HFF-Myc (cell line): ENCODE data around the gene PLEKHG3.

Experiments
- DNase-seq: peaks from one replicate; pipeline ENCODE4 v3.0.0-alpha.2; 2011; ENCODE audit warnings: low read depth; ENCODE audit errors: extremely low read depth
- H3K4me3 ChIP-seq: replicated peaks from 2 replicates; pipeline ENCODE4 v1.5.1; 2011; ENCODE audit warnings: low read depth, mild to moderate bottlenecking, control low read depth, low read length
- TF ChIP-seq, protein P1 (sequence below): IDR thresholded peaks from 2 replicates; pipeline ENCODE4 v1.5.1; 2012; ENCODE audit warnings: mild to moderate bottlenecking, low read depth, low read length, control low read depth; ENCODE audit errors: missing control alignments

The PLEKHG3 gene

DNA sequence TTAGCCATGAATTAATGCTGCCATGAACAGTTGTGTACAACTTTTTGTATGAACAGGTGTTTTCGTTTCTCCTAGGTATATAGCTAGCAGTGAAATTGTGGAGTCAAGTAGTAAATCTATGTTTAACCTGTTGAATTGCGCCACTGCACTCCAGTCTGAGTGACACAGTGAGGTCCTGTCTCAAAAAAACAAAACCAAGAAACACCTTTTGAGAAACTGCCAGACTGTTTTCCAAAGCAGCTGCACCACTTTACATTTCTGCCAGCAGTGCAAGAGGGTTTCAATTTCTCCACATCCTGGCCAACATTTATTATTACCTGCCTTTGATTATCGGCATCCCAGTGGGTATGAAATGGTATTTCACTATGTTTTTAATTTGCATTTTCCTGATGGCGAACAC is 3.3 kb upstream of the PLEKHG3 start:
- no peak for DNase-seq
- TF ChIP-seq, protein P1, sequence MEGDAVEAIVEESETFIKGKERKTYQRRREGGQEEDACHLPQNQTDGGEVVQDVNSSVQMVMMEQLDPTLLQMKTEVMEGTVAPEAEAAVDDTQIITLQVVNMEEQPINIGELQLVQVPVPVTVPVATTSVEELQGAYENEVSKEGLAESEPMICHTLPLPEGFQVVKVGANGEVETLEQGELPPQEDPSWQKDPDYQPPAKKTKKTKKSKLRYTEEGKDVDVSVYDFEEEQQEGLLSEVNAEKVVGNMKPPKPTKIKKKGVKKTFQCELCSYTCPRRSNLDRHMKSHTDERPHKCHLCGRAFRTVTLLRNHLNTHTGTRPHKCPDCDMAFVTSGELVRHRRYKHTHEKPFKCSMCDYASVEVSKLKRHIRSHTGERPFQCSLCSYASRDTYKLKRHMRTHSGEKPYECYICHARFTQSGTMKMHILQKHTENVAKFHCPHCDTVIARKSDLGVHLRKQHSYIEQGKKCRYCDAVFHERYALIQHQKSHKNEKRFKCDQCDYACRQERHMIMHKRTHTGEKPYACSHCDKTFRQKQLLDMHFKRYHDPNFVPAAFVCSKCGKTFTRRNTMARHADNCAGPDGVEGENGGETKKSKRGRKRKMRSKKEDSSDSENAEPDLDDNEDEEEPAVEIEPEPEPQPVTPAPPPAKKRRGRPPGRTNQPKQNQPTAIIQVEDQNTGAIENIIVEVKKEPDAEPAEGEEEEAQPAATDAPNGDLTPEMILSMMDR = no peak
- no peak overlapping the region for H3K4me3 ChIP-seq

DNA sequence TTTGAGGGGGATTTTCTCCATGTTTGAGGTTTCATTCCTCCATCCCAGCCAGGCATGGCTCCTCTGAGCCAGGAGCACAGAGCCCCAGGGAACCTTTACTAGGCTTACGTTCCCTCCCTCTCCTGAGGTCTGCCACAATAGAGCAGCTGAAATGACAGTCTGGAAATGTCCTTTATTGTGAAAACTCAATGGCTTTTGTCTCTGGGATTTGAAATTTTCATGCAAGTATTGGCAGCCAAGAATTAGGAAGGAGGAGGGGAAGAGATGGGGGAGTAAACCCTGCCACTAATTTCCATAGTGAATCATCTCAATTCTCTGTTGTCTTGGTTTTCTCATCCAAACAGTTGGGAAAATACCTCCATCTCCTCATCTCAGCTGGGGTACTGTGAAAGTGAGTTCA is 2.6 kb upstream of the PLEKHG3 start:
- TF ChIP-seq, protein P1 = no peak
- DNase-seq = no peak
- no peak overlapping the region for H3K4me3 ChIP-seq

DNA sequence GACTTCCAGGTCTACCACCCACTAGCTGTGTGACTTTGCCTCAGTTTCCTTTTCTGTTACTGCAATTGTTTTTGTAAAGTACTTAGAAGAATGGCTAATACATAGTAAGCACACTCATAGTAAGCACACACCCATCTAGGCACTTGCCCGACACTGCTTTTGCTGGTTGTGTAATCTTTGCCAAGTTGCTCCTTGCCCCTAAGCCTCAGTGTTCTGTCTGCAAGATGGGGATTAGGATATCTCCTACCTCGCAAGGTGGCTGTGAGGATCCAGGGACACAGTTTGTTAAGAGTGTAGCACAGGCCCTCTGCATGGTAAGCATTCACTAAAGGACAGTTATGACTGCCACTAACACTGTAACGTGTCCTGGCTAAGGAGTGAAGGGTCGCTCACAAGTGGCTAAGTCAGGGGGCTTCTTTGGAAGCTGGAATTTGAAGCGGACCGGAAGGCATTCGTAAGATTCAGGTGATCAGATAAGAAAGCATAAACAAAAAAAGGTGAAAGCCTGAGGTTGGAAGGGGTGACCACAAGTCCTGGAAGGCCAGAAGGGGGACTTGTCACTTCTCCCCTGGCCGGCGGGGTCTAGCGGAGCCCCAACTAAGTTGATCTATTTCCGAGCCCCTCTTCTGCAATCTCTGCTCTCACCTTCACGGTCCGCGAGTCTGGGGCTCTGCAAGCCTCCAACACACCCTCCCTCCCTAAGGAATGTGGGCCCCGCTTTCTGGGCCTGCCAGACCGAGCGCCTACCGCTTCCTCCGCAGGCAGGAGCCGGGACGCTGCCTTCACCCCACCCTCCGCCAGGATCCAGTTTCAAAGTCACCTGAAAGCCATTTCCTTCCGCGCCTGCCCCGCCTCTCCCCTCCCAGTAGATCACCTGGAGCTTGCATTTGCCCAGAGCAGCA is 1.5 kb upstream of the PLEKHG3 start:
- no peak overlapping the region for H3K4me3 ChIP-seq
- DNase-seq = no peak
- TF ChIP-seq, protein P1 = no peak

DNA sequence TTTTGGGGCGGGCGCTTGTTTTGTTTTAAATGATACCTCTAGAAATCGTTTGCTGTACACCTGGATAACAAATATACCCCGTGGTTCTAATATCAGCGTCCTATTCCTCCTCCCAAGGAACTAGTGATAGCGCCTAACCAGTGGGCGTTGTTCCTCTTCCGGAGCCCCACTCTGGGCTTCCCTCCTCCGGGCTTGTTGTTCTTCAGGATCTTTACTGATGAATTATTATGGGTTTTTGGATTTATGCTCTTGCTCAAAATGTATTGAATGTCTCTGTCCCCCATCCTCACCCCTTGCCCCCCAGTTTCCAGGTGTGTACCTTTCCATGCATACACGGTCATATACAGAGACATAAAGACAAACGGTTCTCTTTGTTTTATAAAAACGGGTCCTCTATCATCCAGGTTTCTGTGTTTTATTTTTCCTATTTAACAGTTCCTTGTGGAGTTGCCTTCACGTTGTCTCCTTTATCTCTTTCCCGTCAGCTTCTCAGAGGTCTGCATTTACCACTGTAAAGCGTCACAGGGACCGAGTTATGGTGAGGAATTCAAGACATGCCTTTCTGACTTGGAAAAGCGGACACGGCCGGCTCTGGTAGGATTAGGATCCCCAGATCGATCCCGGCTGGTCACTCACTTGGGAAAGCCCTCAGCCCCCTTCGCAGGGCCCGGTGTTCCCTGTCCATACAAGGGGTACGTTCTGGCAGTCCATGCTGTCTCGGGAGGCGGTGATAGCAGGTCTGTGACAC is 655 bp upstream of the PLEKHG3 start:
- peak overlapping the region; percentile 82 for H3K4me3 ChIP-seq
- TF ChIP-seq, protein P1 = no peak
- DNase-seq = no peak

DNA sequence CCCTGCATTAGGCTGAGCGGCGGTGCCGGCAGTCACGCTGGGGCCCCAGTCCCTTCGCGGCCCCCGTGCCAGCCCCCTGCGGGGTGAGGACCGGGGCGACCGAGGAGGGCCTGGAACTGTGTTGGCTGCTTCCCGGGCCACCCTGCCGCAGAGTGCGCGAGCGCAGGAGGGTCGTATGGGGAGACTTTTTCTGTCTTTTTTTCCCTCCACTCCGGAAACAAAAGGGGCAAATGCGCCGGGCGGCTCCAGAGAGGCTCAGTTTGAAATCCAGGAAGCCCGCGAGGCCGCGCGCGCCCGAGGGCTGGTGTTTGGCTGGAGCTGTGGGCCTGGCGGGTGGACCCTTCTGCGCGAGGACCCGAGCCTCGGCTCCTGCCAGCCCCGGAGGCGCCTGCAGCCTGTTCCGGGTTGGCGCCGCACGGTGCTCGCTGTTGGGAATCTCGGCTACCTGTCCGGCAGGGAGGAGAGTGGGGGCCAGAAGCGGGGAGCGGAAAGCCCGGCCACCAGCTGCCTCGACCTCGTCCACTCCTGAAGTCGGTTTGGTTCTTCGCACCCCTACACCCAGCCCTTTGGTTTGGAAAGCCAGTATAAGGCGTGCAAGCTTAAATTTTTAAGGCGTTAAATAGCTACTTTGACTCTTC is 638 bp downstream of the PLEKHG3 start:
- TF ChIP-seq, protein P1 = no peak
- no peak for DNase-seq
- peak overlapping the region; percentile 82 for H3K4me3 ChIP-seq

DNA sequence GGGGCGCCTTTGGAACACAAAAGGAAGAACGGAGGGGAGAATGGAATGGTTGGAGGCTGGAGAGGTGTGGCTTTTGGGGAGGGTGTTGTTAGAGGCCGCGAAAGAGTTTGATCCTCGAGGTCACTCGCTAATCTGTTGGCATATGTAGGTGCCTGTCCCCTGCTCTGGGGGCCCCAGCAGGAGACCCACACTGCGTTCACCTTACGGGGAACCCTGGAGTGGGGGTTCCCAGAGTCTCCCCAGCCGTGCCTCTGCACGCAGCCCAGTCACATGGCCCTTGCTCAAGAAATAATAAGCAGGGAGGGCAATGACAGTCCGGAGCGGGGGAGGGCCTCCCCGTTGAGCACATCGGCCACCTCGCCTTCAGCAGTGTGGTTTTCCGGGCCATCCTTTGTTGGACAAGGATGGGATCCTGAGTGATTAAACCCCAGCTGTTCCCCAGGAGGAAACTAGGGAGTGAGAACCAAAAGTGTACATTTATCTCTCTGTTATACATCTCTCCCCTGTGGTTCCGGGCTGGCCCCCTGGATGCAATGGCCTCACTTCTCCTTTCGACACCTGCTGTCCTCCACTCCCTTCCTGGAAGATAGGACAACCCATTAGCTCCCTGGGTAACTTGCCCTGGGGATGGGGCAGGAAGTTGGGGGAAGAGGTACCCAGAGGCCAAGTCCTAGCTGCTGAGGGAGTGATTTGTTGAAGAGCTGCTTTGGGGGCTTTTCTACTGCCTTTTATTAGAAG is 1.3 kb downstream of the PLEKHG3 start:
- peak overlapping the region; percentile 82 for H3K4me3 ChIP-seq
- TF ChIP-seq, protein P1 = no peak
- DNase-seq = no peak
